ENCODE data around the gene PAPPA.

The PAPPA gene

GRCh38 chr9:116260531-116260930 is 106.9 kb downstream of the PAPPA start:
- DNase-seq (ENCODE audit: low read depth) = no peak
- H3K4me3 ChIP-seq (ENCODE audit: low read depth, low read length) = no peak overlapping the region
- TF ChIP-seq CTCF (conservative IDR thresholded peaks at IDR 0.05; ENCODE audit: low read depth, low read length) = no peak

GRCh38 chr9:116262448-116262847 is 108.9 kb downstream of the PAPPA start:
- no peak for TF ChIP-seq CTCF (conservative IDR thresholded peaks at IDR 0.05; ENCODE audit: low read depth, low read length)
- DNase-seq (ENCODE audit: low read depth) = no peak

GRCh38 chr9:116264361-116264760 is 110.8 kb downstream of the PAPPA start:
- no peak for TF ChIP-seq CTCF (conservative IDR thresholded peaks at IDR 0.05; ENCODE audit: low read depth, low read length)

More at GRCh38 chr9:116262448-116262847, 108.9 kb downstream of the PAPPA start:
- no peak overlapping the region for H3K4me3 ChIP-seq (ENCODE audit: low read depth, low read length)

GRCh38 chr9:116267021-116267420 is 113.4 kb downstream of the PAPPA start:
- peak; percentile 29 for DNase-seq (ENCODE audit: low read depth)

More at GRCh38 chr9:116264361-116264760, 110.8 kb downstream of the PAPPA start:
- H3K4me3 ChIP-seq (ENCODE audit: low read depth, low read length) = no peak overlapping the region
- no peak for DNase-seq (ENCODE audit: low read depth)

GRCh38 chr9:116269250-116269649 is 115.7 kb downstream of the PAPPA start:
- peak; percentile 35 for DNase-seq (ENCODE audit: low read depth)
- no peak for TF ChIP-seq CTCF (conservative IDR thresholded peaks at IDR 0.05; ENCODE audit: low read depth, low read length)
- no peak overlapping the region for H3K4me3 ChIP-seq (ENCODE audit: low read depth, low read length)

More at GRCh38 chr9:116267021-116267420, 113.4 kb downstream of the PAPPA start:
- H3K4me3 ChIP-seq (ENCODE audit: low read depth, low read length) = no peak overlapping the region
- TF ChIP-seq CTCF (conservative IDR thresholded peaks at IDR 0.05; ENCODE audit: low read depth, low read length) = no peak

- no peak for TF ChIP-seq CTCF (conservative IDR thresholded peaks at IDR 0.05; ENCODE audit: low read depth, low read length)
- DNase-seq (ENCODE audit: low read depth) = no peak
- H3K4me3 ChIP-seq (ENCODE audit: low read depth, low read length) = no peak overlapping the region
These were observed 117.0 kb downstream of the PAPPA start for GRCh38 chr9:116270546-116270945.

GRCh38 chr9:116271340-116271739 is 117.7 kb downstream of the PAPPA start:
- no peak for TF ChIP-seq CTCF (conservative IDR thresholded peaks at IDR 0.05; ENCODE audit: low read depth, low read length)
- no peak for DNase-seq (ENCODE audit: low read depth)
- H3K4me3 ChIP-seq (ENCODE audit: low read depth, low read length) = no peak overlapping the region

Data from choroid plexus epithelial cell (primary cell).